GM12878 (cell line): Measurements from ENCODE around the gene DSC2.

ENCODE experiments used
- HDGF ChIP-seq: fragments of 450-650 bp; IDR thresholded peaks from 2 replicates; pipeline ENCODE4 v1.6.1; 2016; ENCODE audit warnings: antibody characterized with exemption
- KDM1A ChIP-seq: fragments of 200-600 bp; sonication (generic); IDR thresholded peaks from 2 replicates; pipeline ENCODE4 v1.6.1; 2016; ENCODE audit warnings: borderline replicate concordance
- NFYA ChIP-seq: IDR thresholded peaks from 2 replicates; pipeline ENCODE4 v1.6.1; 2011; ENCODE audit warnings: low read depth, mild to moderate bottlenecking, low read length, improper control_type of control experiment, borderline replicate concordance
- RFX5 ChIP-seq: IDR thresholded peaks from 2 replicates; pipeline ENCODE4 v1.6.1; 2011; ENCODE audit warnings: low read depth, low read length, improper control_type of control experiment
- ZNF592 ChIP-seq: fragments of 450-650 bp; IDR thresholded peaks from 2 replicates; pipeline ENCODE4 v1.6.1; 2017; ENCODE audit warnings: mild to moderate bottlenecking, moderate library complexity

- no peak for TF ChIP-seq RFX5
- TF ChIP-seq HDGF = no peak
- no peak for TF ChIP-seq KDM1A
- no peak for TF ChIP-seq NFYA
- no peak for TF ChIP-seq ZNF592
Observed at GRCh38 chr18:31044926-31045325, 57.3 kb downstream of the DSC2 start.
